Stimulated activated CD4-positive, alpha-beta T cell treated with anti-CD3 and anti-CD28 coated beads, Interleukin-12 subunit alpha, Interleukin-12 subunit beta, amount 100 ng/mL, for 24 hours (primary cell): ENCODE measurements around the gene TNPO3.
"Not testable (repeated sequence)": the region's sequence is repeated elsewhere in the genome, so short reads cannot be mapped to it uniquely, and the experiment has no call there.

Source experiments
- DNase-seq, 2 experiments: peaks; one replicate each; pipeline ENCODE4 v3.0.0-alpha.2; 2020; ENCODE audit warnings: low read depth in 2 of 2

TNPO3 gene

DNA sequence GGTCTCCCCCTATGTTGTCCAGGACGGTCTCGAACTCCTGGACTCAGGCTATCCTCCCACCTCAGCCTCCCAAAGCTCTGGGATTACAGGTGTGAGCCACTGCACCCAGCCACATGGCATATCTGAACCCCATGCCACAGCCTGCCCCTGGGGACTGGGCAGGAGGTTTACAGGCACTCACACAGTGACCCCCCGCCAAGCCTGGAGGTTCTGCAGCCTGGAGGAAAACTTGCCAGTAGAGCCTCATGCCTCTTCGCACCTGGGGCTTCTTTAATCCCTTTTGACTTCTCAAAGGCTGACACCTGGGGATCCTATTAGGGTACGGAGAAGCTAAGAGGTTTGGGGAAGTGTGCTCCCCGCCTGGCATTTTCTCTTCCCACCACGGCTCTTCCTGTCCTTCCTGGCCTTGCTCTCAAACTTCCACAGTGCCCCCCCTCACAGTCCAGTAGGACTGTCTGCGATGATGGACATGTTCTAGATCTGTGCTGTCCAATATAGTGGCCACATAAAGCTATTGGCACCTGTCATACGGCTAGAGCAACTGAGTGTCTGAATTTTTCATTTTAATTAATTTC is 133.0 kb downstream of the TNPO3 start:
- DNase-seq, result no peak

DNA sequence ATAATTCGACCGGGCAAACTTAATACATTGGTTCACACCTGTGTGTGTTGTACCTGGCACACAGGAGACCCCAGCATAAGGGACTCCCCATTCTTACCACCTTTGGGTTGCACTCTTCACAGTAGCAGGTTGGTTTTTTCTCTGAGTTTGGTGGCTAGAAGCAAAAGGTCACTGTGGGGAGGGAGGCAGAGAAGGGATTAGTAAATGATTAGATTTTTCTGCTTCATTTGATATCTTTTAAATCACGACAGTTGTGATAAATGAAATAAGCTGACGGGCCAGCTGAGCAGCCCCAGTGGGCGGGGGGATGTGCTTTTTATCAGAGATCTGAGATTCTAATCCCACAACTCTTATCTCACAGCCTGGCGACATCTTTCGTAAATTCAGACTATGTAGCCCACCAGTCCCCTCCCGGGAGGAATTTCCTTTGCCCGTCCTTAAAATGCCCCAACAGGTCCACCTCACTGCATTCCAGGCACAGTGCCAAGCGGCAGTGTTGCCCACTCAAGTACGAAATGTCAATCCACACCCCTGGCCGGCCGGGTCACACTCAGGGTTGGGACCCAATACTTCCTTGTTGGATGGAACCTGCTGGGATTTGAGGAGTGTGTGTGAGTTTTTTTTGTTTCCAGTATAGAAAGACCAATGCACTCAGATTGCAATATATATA is 133.9 kb downstream of the TNPO3 start:
- DNase-seq, result no peak

DNA sequence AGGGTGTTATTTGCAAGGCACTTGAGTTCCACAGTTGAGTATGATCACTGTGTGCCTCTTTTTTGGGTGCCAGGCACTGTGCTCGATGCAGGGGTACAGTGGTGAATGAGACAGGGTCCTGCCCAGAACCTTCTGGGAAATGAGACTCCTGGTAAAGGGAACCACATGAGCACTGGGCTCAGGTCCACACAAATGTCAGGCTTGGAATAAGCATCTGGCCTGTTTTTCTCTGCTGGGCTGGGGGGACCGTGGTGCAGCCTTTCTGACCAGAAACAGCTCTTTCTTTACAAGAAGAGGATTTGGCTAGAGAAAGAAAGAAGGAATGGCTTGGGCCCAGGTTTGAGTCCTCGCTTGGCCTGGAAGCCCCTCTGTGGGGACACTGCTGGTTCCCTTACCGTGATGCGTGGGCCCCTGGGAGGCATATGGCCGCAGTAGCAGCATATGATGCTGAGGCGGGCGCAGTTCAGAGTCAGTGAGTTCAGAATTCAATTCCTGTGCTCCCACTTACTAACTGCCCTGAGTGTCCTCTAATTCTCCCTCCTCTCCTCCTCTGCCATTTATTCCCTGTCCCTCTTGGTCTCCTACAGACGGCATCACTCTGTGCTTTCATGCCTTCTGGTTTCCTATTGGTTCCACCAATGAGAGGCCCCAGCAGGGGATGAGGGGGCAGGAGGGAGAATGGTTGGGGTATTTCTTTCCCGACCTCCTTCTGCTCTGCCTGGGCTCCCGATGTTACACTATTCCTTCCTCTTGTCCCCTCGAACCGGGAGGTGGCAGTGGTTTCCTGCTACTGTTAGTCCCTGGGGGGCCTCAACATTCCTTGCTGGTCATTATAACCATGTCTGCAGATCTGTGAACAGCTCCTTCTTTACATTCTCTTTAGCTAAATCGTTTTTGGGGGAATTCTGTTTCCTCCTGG is 134.8 kb downstream of the TNPO3 start:
- no peak for DNase-seq

DNA sequence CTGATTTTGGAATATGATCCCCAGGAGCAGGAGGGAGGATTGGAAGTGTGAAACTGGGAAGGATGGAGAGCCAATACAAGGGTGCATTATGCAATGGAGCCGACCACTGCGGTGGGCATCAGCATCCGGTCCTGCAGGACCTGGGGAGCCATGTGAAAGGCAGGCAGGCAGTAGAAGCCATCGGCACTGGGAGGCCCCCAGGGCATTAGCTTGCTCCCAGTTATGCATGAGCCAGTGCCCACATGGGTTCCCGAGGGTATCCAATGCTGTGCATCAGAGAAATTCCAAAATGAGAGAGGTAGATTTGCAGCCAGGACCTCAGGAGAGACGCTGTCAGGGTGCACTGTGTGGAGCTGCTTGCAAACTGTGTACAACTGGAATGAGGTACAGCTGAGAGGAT is 135.7 kb downstream of the TNPO3 start:
- DNase-seq, result no peak

DNA sequence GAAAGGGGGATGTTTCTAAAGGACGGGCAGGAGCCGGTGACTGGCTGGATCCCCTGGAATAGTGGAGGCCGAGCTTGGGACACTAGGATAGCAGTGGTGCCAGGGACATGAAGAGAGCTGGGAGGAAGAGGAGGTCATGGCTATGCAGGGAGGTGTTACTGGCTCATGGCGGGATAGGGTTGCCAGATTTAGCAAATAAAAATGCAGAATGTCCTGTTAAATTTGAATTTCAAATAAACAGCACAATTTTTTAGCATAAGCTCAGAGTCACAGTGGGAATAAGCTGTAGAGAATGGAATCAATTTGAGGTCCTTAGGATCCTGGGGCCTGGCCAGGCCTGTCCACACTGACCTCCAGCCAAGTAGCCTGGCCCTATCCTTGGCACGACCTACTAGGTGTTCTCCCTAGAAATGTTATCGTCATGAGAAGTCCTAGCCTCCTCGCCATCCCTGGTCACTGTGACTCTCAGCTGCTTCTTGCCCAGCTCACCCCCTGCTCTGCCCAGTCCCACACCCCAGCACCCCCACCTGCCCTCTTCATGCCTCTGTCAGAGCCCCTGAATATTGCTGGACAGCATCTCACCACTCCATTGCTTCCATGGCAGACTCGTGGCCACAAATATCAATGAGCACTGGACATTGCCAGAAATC is 136.8 kb downstream of the TNPO3 start:
- no peak for DNase-seq

DNA sequence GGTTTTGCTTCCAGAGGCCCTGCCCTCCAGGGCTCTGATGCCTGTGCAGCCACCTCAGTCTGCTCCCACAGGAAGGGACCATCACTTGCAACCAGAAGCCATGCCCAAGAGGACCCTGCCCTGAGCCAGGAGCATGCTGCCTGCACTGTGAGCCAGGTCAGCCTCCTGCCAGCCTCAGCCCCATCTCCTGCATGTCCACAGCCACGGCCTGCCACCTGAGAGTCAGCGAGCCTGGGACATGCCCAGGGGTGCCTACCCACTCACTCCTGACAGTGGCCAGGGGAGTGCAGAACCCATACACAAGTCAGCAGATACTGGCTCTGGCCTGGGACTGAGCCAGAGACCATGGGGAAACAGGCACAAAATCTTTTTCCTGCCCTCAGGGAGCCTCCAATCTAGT is 137.8 kb downstream of the TNPO3 start:
- DNase-seq, result no peak

DNA sequence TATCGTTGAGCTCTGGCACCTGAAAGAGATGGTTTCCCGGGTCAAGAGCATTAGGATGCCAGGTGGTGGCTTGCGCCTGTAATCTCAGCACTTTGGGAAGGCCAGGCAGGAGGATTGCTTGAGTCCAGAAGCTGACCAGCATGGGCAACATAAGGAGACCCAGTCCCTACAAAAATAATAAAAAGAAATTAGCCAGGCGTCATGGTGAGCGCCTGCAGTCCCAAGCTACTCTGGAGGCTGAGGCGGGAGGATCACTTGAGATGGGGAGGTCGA is 138.3 kb downstream of the TNPO3 start:
- DNase-seq, result no peak

DNA sequence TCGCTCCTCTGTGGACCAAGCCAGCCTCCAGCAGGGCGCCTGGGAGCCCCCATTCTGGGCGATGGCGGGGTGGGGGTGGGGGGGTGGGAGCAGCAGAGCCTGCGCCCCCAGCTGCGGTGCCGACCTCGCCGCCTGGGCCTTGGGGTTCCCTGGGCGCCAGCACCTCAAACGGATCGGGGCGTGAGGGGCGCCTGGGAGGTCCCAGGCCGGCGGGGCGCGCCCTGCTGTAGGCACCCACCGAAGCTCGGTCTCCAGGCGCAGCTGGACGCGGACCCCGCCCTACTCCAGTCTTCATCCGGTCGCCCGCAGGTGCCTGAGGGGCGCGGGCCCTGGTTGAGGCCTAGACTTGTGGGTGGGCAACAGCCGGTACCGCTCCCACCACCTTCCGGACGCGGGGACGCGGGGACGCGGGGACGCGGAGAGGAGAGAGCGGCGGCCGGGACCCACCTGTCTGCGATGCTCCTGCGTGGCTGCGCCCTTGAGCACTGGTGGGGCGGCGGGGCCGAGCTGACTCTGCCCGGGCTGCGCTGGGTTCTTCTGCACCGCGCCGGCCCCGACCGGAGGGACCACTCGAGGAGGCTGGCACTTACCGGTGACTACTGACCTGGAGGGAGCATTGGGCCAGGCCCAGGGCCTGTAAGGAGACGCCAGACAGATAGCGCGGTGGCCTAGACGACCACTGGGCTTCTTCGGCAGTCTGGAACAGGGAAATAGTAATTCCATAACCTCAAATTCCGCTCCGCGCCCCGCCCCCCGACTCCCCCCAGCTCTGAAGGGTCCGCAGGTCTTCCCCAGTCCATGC is 138.9 kb downstream of the TNPO3 start:
- no peak for DNase-seq

DNA sequence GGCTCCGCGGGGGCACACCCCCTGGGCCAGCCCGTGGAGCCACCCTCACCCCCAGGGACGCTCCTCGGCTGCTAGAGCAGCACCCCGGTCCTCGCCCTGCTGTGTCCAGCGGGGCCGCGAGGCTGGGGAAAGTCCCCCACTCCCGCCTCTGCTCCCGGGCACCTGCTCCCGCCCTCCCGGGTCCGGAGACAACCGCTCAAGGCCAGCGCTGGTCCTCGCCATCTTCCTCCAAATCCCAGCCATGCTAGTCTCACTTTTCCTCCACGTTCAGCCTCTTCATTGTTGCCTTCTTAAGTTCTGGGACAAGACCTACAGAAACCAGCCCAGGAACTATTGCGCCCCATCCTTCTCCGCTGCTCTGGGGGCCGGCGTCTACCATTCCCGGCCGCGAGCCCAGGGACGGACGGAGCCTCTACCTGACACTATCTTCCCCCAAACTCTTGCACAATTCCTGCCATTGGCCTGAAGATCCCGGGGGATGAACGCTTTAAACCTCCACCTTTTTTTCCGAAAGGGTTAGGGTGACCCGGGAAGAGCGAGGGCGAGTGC is 139.6 kb downstream of the TNPO3 start:
- DNase-seq, result no peak

DNA sequence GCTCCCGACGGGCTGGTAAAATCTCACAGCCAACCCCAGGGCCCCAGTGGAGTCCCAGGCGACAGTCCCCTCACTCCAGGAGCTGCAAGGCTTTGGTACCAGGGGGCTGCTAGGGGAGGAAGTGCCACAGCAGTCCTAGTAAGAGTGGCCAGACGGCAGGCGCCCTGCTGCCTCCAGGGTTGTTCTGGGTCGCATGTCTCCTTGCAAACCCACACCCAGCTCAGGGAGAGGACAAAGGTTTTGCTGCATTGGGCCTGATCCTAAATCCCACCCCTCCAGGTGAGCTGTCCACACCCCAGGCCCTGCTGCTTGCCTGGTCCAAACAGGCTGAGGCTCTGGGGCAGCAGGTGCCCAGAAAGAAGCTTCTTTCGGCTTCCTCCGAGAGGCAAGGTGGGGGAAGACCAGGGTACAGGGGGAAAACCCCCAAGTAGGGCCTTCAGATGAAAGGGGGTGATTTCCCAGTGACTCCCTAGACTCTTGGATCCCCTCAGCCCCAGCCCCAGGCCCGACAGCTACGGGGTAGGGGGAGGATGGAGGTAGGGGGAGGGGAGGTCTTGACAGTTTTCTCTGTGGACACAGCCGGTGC is 140.3 kb downstream of the TNPO3 start:
- DNase-seq, result no peak

DNA sequence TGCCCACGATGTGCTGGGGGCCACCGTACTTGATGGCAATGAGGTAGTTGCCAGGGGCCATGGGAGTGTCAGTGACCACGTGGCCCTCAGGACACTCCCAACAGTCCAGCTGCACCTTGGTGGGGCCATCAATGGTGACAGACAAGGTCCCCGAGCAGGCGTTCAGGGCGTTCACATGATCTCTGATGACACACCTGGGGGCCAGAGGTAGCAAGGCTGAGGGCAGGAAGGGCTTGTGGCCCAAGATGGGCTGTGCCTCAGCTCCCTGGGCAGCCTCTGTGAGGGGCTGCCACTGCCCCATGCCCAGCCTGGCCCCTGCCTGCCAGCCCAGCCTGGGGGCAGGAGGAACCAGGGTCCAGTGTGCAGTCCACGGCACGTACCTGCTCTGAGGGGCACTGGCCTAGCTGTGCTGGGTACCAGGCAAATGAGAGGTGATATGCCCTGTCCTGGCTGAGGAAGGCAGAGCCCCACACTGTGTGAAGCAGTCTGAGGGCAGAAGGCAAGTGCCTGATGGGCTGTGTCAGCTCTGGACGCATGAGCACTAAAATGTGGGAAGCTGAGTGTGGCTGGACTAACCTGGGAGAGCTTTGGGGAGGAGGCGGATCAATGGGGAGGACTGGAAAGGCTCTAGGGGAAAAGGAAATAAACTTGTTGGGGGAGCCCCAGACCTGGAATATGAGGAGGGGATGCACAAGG is 140.9 kb downstream of the TNPO3 start:
- no peak for DNase-seq

DNA sequence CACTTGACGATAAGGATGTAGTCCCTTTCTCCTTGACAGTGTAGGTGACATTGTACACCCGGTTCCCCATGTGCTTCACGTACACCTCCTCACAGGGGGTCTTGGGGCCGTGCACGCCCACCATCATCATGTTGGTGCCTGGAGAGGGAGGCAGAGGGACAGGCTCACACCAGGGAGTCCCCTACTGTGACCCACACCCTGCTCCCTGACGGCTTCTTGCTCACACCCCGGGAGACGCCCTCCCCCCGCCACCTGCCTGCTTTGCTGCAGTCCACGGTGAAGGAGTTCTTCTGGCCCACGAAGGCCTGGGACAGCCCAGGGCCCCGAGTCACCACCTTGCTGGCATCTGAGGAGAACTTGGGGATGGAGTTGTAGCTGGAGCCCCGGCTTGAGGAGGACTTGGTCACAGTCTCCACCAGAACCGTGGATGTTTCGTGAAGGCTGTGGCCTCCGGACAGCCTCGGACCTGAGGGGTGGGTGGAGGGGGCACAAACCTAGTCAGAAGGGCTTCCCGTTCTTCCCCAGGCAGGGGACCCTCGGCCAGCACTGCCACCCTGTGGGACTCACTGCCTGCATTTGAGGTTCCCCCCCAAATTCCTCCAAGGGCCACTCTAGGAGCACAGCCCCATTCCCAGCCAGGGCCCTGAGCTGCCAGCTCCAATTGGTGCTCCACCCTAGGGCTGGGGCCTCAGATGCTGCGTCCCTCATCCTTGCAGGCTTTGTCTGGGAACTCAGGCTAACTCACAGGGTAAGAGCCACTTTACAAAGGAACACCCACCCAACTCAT is 142.0 kb downstream of the TNPO3 start:
- DNase-seq, result not testable (repeated sequence)

DNA sequence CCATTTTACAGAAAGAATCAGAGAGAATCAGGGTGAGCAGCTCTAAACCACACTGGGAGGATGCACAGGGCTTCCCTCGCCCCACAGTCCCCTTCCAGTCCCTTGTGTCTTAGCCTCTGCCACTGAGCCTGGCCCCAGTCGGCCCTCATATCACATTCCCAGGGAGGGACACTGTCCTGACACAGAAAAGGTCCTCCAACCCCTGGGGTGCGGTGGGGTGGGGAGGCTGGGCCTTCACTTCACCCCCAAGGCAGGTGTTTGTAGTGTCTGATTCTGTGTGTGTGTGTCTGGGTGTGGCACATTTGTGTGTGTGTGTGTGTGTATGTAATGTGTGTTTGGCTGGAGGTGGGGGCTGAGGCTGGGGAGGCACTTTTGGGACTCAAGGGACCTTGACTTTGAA is 142.6 kb downstream of the TNPO3 start:
- no peak for DNase-seq

DNA sequence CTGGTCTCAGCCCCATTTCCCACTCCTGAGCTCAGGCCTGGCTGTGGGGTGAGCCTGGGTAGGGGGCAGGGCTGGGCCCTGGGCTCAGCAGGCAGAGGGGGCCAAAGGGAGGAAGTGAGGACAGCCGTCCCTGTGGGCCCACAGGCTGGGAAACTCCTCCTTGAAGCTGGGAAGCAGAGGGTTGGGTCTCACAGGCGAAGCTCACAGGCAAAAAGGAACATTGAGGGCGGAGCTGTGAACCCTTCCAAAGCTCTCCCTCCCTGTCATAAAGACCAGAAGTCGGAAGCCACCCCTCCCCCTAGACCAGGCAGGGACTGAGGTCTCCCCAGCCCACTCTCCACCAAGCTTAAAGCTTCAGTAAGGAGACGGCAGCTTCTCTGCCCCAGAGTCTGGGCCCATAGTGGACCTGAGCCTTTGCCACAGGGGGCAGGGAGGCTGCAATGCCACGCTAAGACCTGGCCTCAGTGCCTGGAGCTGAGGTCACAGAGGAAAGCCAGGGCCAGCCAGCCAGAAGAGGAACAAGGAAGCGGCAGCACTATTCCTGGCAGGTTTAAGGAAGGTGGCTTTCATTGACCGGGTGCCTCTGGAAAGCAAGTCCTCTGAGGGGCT is 143.4 kb downstream of the TNPO3 start:
- no peak for DNase-seq

DNA sequence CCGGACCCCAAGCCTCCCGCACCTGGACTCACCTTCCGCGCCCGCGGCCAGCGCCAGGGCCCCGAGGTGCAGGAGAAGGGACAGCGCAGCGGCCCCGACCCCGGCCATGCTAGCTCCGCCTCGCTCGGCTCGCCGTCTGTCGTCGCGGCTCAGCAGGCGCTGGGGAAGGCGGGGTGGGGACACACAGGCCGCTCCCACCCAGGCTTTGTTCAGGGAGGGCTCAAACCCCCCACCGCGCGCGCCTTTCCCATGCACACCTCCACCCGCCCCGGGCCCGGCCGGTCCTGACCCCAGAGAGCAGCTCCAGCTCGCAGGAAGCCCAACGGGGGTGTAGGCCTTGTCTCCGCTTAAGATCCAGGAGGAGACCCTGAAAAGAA is 144.4 kb downstream of the TNPO3 start, which contains the start of gene KCP:
TSS of gene KCP (minus strand) at position 141 of the 377 bp plus-strand sequence. CDS start at position 108, 33 bp downstream.
- no peak for DNase-seq

DNA sequence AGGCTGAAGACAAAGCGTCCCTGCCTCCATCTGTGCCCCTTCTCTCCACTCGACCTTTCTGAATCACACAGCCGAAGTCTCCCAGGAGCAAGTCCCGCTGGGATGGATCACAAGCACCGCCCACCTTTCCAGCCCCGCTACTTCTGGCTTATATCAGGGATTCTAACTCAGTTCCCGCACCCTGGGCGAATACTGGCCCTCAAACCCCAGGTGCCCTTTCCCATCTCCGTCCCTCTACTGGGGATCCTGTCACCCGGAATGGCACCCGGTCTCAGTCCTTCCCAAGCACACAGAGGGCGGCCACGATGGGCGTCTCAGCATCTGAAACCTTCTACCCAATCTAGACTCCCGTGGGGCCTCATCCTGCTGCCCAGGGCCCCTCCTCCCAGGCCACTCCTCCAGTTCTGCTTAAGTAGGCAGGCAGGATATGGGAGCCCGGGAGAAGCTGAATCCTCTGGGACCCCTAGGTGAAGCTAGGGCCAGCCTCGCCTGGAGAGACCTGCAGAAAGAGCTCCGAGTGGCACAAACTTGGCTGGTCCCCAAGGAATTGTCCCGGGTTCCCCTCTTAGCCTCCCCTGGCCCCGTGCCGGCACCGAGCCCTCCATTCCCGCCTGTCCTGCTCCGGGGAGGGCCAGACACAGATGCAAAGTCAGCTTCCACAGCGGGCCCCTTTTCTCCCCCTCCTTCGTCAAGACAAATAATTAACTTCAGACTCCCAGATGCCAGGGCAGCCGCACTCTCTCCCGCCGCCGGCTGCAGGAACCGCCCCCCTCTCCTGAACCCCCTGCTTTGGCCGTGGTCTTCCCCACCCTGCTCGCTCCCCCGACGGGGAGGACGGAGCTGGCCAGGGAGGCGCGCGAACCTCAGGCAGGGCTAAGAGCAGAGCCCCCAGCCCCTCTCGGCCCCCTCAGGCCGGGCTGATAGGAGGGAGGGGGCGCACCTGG is 145.0 kb downstream of the TNPO3 start:
- DNase-seq, result no peak

DNA sequence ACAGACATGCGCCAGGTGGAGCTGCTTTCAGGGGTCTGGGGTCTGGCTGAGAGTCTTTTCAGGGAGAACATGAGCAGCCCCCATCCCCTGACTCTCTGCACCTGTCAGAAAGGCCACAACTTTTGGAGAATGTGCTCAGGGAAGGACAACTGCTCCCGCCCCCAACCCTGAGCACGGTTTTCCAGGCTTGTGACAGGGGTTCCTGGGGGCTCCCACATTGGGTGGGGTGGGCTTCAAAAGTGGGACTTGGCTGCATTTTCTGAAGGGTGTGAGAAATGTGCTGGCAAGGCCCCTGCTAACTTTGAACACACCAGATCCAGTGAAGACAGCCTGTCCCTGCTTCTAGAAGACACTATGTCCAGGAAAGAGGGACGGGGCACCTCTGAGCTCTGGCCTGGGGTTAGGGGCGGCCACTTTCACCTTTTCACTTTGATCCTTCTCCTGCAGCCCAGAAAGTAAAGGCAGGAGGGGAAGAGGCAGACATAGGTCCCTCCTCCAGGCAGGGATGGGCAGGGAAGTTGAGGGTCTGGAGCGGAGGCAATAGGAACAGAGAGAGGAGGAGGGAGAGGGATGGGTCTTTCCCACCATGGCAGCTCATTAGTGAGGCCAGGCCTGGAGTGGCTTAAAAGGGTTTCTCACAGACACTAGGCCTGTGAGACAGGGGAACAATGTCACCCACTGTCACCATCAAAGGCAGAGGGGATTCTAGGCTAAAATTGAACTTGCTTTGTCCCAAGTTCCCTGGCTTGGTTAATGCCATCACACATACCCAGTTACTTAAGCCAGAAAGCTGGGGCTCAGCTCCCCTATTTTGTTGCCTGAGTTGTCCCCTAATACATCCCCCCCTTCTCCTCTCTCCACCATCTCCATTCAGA is 145.9 kb downstream of the TNPO3 start:
- DNase-seq, result no peak
